HUDEP-2 (cell line): ENCODE data around the gene ADCY3.

Experiments used
- DNase-seq, 76 experiments: peaks; one replicate each; lab custom pipeline; 2025; ENCODE audit not compliant: unreplicated experiment in 76 of 76; lab: John Stamatoyannopoulos, UW

The ADCY3 gene

DNA sequence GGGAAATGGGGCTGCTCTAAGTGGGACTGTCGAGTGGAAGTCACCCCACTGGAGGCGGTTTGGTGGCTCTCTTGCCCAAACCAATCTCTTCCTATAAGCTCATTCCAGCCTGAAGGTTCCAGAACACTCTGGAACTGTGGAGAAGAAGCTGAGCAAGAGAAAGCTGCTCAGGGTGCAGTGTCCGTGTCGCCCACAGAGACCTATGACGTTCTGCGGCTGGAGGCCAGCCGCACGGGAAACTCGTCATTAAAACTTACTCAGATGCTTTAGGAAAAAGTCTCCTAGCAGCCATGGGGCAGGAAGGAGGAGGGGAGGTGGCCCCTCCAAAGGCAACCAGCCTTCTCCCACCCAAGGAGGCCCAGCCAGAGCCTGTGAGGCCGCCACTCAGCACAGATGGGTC is 41.7 kb downstream of the ADCY3 start:
- no peak for DNase-seq

- no peak for DNase-seq
Measured at GRCh38 chr2:24877646-24878045, 42.4 kb downstream of the ADCY3 start.

GRCh38 chr2:24877067-24877466 is 43.0 kb downstream of the ADCY3 start:
- DNase-seq, result no peak

DNA sequence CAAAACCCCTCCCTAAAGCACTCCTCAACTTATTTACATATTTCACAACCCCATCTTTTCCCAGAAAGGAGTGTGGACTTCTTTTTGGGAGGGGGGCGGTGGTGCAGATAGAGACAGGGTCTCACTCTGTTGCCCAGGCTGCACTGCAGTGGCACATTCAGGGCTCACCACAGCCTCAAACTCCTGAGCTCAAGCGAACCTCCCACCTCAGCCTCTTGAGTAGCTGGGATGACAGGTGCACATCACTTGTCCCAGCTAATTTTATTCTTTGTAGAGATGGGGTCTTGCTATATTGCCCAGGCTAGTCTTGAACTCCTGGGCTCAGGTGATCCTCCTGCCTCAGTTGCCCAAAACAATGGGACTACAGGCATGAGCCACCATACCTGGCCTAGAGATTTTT is 44.1 kb downstream of the ADCY3 start:
- no peak for DNase-seq

GRCh38 chr2:24875272-24875671 is 44.8 kb downstream of the ADCY3 start:
- DNase-seq, result no peak

- no peak for DNase-seq
Measured at GRCh38 chr2:24874035-24874434, 46.0 kb downstream of the ADCY3 start.

- DNase-seq, result no peak
Measured at GRCh38 chr2:24873619-24874018, 46.4 kb downstream of the ADCY3 start.

DNA sequence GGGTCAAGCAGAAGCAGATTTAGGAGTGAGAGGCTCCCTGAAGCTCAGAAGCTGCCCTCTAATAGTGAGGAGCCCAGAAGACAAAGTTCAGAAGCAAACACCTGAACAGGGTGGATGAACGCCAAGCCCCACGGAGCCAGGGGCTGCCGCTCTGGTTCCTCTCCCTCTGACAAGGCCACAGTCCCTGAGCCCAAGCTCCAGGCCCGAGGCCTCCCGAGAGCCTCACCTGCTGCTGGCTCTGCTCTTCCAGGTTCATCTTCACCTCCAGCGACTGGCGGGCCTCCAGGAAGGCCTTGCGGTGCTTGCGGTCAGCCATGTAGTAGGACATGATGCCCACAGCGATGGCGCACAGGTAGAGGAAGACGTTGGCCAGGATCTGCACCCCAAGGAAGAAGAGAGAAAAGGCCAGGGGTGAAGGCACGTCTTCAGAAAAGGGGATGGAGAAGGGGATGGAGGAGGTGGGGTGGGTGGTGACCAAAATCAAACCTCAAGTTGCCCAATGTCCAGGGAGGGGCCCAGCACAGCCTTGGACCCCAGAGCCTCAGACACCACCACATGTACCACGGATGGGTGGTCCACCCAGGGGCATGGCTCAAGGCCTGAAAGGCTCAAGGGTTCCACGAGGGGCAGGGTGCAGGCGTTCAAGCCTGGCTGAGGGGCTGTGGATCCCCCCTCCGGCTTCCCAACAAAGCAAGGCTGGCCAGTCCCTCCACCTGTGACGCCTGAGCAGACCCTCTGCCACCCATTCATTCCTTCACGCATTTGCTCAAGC is 47.5 kb downstream of the ADCY3 start:
- DNase-seq, result no peak

DNA sequence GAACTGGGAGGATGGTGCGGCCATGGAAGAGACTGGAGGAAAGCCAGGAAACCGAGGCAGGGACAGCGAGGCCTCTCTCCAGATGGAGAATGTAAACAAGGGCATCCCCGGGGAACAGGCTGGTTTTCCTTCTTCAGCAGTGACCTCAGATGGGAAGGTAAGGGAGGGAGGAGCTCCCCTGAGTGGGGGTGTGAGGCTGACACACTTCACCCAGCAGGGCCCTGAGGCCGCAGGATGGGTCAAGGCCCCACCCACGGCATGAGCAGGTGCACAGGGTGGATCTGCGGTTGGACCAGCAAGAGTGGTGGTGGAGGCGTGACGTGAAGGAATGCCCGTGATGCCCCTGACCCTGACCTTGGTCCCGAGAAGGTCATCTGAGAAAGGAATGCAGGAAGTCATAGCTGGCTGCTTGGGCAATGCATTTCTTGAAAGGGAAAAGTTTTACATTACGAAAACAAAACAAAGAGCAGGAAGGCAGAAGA is 48.1 kb downstream of the ADCY3 start:
- DNase-seq, result no peak

DNA sequence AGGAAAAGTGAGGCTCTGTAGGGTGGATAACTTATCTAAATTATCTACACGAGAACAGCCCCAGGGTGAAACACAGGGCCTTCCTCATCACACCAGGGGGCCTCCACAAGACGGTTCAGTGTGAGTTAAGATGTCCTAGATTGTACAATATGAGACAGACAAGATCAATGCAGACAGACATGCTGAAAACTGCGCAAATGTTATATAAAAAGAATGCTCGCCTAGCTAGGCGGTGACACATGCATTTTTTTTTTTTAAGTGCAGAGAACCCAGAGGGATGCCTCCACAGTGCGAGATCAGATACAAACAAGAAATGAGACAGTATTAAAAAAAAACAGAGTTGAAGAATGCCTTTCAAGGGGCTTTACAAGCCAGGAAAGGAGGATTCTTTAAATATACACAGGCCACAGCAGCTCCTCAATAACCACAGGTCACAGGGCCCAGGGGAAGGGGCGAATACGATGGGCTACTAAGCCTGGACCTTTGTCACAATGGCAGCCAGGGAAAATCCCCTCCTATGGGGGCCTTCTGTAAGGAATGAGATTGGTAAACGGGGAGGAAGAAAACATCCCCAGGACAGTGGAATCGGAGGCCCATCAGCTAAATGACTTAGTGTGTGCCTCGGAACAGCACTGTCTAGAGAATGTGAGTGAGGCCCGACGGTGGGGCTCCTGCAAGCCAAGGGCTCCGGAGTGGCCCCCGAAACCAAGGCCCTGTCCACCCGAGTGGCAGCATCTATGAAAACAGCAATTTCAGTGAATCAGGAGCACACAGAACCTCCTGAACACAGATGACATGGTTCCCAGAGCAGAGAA is 48.9 kb downstream of the ADCY3 start:
- peak in 5 of 76 experiments; percentile 19 to 56 (median 37) for DNase-seq

- DNase-seq, result no peak
Measured at GRCh38 chr2:24870440-24870839, 49.6 kb downstream of the ADCY3 start.

GRCh38 chr2:24866946-24867345 is 53.1 kb downstream of the ADCY3 start:
- no peak for DNase-seq

DNA sequence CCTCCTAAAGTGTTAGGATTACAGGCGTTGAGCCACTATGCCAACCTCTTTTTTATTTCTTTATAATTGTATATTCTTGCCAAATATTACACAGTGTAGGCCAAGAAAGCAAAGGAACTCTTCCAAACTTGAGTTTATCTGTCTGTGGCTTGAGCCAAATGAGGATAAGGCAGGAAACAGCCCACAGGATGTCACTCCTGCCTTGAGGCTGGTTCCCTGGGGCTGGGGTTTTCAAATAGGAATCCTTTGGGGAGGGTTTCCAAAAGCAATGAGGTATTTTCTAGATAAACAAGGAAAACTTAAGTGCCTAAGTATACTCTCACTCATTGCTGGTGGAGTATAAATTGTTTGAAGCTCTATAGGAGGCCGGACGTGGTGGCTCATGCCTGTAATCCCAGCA is 56.4 kb downstream of the ADCY3 start:
- DNase-seq, result no peak

- no peak for DNase-seq
Measured at GRCh38 chr2:24861500-24861899, 58.5 kb downstream of the ADCY3 start.

DNA sequence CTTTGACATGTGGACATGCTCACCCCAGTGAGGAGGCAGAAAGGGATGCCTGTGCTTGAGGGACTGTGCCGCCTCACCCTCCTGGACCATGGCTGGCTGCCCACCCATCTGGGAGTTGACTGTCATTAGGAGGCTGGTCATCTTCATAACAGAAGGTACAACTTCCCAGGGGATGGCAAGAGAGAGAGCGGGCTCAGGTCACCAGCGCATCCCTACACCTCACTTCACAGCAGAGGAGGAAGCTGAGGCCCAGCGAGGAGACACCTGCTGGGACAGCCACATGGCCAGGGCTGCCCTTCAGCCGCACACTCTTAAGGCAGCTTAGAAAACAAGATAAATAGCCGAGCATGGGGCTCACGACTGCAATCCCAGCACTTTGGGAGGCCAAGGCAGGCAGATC is 59.4 kb downstream of the ADCY3 start:
- no peak for DNase-seq

- no peak for DNase-seq
Measured at GRCh38 chr2:24859968-24860600, 60.0 kb downstream of the ADCY3 start.

DNA sequence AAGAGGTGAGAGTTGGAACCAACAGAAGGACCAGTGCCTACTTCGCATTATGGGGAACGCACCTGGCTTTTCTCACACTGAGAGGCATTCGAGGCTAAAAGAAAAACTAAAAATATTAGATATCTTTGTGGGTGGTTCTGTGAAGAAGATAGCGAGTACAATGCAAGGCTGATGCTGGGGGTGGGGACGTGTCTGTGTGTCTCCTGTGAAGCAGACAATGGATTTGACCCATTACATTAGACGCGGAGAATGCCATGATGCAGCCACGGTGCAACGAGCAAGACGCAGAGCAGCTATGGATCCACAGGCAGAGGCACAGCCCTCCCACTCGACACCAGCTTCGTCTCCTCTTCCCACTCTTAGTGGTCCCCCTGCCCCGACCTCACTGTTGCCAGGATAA is 61.0 kb downstream of the ADCY3 start:
- DNase-seq, result no peak

- no peak for DNase-seq
Measured at GRCh38 chr2:24857746-24858145, 62.3 kb downstream of the ADCY3 start.

GRCh38 chr2:24856791-24857211 is 63.2 kb downstream of the ADCY3 start:
- no peak for DNase-seq

DNA sequence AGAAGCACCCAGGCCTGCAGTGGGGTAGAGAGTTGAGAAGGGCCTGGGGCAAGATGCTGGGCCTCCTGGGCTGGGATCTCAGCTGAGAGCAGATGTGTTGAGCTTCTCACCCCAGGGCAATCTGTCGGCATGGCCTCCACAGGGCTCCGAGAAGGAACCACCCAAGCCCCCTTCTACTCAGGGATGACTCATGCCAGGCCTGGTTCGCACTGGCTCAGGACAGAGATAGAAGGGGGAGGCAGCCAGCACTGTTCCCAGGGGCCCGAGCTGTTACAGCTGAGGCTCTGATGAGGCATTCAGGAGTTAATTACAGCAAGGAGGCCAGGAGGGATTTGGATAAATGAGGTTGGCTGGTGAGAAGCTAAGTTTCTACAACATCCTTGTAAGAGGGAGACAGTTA is 64.3 kb downstream of the ADCY3 start:
- DNase-seq, result peak in 3 of 76 experiments; percentile 6 to 21 (median 14)

DNA sequence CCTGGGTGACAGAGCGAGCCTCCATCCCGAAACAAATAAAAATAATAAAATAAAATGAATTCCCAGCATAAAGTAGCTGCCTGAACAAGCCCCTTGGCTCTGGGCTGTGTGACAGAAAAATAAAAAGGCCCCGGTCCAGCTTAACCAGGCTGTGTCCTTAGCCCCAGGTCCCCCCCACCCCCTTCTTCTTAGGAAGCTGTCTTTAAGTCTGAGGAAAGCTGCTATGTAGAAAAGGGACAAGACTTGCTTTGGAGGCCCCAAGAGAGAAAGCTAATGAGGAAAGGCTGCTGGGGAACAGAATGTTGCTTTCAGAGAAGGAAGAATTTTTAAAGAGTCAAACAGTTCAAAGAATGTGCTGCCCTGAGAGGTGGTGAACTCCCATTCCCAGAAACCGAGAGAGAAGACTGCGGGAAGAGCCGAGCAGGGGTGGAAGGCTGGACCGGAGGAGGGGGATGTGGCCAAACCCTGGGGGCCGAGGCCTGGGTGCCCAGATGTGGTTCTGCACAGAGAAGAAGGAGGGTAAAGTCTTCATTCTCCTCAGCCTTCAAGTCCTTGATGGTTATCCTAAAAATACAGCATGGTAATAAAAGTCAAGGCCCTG is 64.9 kb downstream of the ADCY3 start:
- DNase-seq, result no peak
